Naive B cell (primary cell): ENCODE data around the gene MAGT1. TPM values are rescaled to one million over a fixed set of nuclear protein-coding genes. Genes with fewer than 3 reads are reported as not detected.
"Not testable (repeated sequence)": the region's sequence is repeated elsewhere in the genome, so short reads cannot be mapped to it uniquely, and the experiment has no call there.

Experiments used
- ATAC-seq, 2 donors: fragments of 150-1000 bp; cut with Tn5 transposase; 2 replicates each; pipeline ENCODE4 v1.10.0; 2021; ENCODE audit warnings: low read depth in 2 of 2, mild to moderate bottlenecking in 2 of 2, moderate library complexity in 2 of 2
- DNase-seq: peaks from one replicate; pipeline ENCODE4 v3.0.0; 2022
- H3K27ac Mint-ChIP-seq, 6 donors: one replicate each; pipeline ENCODE4 v1.8.0; 2020 to 2022; ENCODE audit warnings: mild to moderate bottlenecking in 6 of 6, mixed read lengths in 6 of 6, moderate library complexity in 5 of 6, inconsistent platforms in 2 of 6
- H3K27me3 Mint-ChIP-seq, 3 donors: one replicate each; pipeline ENCODE4 v1.8.0; 2021 to 2022; ENCODE audit warnings: mixed read lengths in 3 of 3, mild to moderate bottlenecking in 1 of 3
- H3K36me3 Mint-ChIP-seq, 2 donors: one replicate each; pipeline ENCODE4 v1.8.0; 2020 to 2022; ENCODE audit warnings: mixed read lengths in 2 of 2, inconsistent platforms in 1 of 2, mild to moderate bottlenecking in 1 of 2
- H3K4me1 Mint-ChIP-seq, 3 donors: one replicate each; pipeline ENCODE4 v1.8.0; 2020 to 2022; ENCODE audit warnings: mixed read lengths in 3 of 3, inconsistent platforms in 1 of 3, mild to moderate bottlenecking in 1 of 3, moderate library complexity in 1 of 3
- H3K4me3 Mint-ChIP-seq, 8 donors: one replicate each; pipeline ENCODE4 v1.8.0; 2020 to 2022; ENCODE audit warnings: mild to moderate bottlenecking in 8 of 8, mixed read lengths in 8 of 8, moderate library complexity in 8 of 8, inconsistent platforms in 2 of 8
- H3K9me3 Mint-ChIP-seq, 7 donors: one replicate each; pipeline ENCODE4 v1.8.0; 2020 to 2022; ENCODE audit warnings: mixed read lengths in 7 of 7, mild to moderate bottlenecking in 5 of 7, inconsistent platforms in 2 of 7, moderate library complexity in 1 of 7
- polyA plus RNA-seq, 6 donors: library from polyadenylated mRNA; unstranded; fragments of 300-500 nt; fragmentation: Illumina TruSeq; gene quantifications; one replicate each; pipeline ENCODE4 v1.2.3, GENCODE V29; 2021; ENCODE audit warnings: low read depth in 6 of 6

MAGT1 gene
- polyA plus RNA-seq, result 10 to 100 TPM; 28.0 to 45.2 (median 36.4) TPM

DNA sequence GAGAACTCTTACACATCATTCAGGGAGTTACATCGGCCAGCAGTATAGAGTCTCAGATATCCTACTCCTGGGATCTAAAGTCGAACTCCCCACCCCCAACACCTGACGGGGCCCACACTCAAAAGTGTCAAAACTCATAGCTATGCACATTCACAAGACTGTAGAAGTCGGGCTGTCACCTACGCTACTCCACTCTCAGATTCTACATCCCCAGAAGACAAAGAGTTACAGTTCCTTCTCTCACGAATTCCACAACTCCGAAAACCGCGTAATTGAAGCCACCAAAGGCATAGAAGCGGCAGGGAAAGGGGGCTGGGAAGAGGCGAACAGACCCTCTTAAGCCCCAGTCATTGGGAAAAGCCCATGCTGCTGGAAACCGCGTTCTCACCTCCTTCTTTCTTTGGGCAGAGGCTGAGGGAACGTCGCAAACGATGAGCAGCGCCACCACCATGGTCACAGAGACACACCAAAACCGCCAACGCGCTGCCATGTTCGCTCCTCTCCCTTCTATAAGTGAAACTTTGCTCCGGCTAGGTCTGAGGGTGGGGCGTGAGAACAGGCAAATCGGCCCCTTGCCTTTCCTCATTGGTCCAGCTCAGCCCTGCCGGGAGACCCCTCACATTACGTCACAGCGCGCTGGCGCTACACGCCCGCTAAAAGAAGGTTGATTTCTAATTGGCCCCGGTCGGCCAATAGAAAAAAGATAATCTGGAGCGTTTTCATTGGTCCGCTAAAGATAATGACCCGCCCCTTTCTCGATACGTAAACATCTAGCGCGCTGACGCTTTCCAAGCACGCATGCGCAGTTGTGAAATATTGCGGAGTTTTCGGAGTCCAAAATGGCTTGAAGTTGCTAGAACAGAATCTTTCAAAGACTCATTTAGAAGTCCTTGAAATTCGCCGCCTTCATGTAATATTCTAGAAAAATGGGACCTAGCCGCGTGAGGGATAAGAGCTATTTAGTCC lies at the start of gene MAGT1:
Gene MAGT1, minus strand, starts transcription at position 515 of the 966 bp plus-strand sequence. Its CDS starts 25 bp downstream, at position 490.
- Mint-ChIP-seq H3K27ac (peak within 1 kb of the TSS; percentile 96 to 100 (median 98)), H3K4me3 (peak within 1 kb of the TSS; percentile 93 to 97 (median 96)), H3K27me3 (no peaks in the 10 kb centered on the region), H3K4me1 (peaks cover 4 to 34% (median 9%) of the 10 kb centered on the region in 3 donors), H3K36me3 (no peaks in the 10 kb centered on the region), H3K9me3 (peaks cover 0 to 5% (median 0%) of the 10 kb centered on the region in 7 donors)
- ATAC-seq, result peak; percentile 84 to 87
- DNase-seq, result peak; percentile 89

DNA sequence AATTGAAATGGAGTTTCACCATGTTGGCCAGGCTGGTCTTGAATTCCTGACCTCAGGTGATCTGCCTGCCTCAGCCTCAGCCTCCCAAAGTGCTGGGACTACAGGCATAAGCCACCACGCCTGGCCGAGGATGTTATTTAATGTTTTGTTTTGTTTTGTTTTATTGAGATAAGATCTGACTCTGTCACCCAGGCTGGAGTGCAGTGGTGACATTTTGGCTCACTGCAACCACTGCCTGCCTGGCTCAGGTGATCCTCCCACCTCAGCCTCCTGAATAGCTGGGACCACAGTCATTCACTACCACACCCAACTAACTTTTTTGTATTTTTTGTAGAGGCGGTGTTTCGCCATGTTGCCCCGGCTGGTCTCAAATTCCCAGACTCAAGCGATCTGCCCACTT lies 49.8 kb upstream of the MAGT1 start:
- DNase-seq, H3K27me3 Mint-ChIP-seq, ATAC-seq, H3K9me3 Mint-ChIP-seq, H3K4me1 Mint-ChIP-seq, H3K36me3 Mint-ChIP-seq, H3K27ac Mint-ChIP-seq, H3K4me3 Mint-ChIP-seq: not testable (repeated sequence)

DNA sequence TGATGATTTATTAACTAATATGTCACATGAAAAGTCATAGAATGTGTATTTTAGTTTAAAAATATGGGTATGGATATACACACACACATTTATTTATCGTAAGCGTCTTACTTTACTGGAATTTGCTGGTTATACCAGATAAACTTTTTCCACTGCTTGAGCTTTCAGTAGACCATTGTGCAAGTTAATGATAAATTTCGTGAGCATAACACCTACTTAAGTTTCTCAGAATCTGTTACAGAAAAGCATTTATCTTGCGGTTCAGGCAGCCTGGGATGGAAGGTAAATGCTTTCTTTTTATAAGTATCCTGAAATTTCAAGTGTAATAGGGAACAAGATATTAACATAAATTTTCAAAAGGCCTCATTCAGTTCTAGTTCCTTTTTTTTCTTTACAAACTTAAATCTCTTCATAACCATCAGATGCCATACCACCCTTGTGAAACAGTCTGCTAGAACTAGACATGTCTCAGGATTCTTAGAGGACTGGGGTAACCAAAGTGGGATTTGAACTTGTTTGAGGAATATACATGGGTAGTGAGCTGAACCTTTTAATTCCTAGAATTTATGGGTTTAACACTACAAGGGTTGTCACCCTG lies 42.9 kb upstream of the MAGT1 start:
- H3K9me3 Mint-ChIP-seq, result peaks cover 0 to 3% (median 0%) of the 10 kb centered on the region in 7 donors
- DNase-seq, result no peak

DNA sequence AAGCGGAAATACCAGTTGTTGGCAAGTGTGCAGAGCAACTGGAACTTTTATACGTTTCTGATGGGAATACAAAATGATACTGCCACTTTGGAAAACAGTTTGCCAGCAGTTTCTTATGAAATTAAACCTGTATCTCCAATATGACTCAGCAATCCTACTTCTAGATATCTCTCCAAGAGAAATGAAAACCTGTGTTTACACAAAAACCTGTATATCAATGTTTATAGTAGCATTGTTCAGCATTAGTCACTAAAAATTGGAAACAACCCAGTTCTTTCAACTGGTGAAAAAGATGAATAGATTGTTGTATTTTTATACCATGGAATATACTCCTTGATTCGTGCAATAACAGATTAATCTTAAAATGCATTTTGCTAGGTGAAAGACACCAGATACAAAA lies 42.1 kb upstream of the MAGT1 start:
- ATAC-seq (no peak), DNase-seq (no peak)
- Mint-ChIP-seq H3K4me1 (peaks cover 0 to 2% (median 0%) of the 10 kb centered on the region in 3 donors), H3K4me3 (no peak overlapping the region), H3K9me3 (no peaks in the 10 kb centered on the region), H3K27me3 (no peaks in the 10 kb centered on the region), H3K27ac (no peak overlapping the region), H3K36me3 (no peaks in the 10 kb centered on the region)

More for the DNA sequence above, 42.9 kb upstream of the MAGT1 start:
- Mint-ChIP-seq H3K27ac (no peak overlapping the region), H3K4me3 (no peak overlapping the region), H3K36me3 (no peaks in the 10 kb centered on the region), H3K27me3 (no peaks in the 10 kb centered on the region), H3K4me1 (peaks cover 0 to 10% (median 2%) of the 10 kb centered on the region in 3 donors)
- ATAC-seq, result no peak

DNA sequence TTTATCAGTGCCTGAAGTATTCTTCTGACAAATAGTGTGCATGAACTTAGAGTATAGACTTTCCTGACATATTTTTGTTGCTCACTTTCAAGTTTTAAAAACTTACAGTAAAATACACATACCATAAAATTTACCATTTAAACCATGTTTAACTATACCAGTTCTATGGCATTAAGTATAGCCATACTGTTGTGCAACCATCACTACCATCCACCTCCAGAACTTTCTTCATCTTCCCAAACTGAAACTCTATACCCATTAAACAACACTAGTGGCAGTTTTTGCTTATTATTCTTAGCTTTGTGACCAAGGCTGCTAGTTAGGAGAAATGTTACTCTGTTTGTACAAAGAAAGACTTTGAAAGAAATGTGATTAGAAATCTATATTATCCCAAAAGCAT lies 41.1 kb upstream of the MAGT1 start:
- no peak overlapping the region for H3K4me3 Mint-ChIP-seq
- no peak overlapping the region for H3K27ac Mint-ChIP-seq
- ATAC-seq (no peak), DNase-seq (no peak)
- H3K9me3 Mint-ChIP-seq, result no peaks in the 10 kb centered on the region
- H3K27me3 Mint-ChIP-seq, result no peaks in the 10 kb centered on the region
- no peaks in the 10 kb centered on the region for H3K4me1 Mint-ChIP-seq
- no peaks in the 10 kb centered on the region for H3K36me3 Mint-ChIP-seq

DNA sequence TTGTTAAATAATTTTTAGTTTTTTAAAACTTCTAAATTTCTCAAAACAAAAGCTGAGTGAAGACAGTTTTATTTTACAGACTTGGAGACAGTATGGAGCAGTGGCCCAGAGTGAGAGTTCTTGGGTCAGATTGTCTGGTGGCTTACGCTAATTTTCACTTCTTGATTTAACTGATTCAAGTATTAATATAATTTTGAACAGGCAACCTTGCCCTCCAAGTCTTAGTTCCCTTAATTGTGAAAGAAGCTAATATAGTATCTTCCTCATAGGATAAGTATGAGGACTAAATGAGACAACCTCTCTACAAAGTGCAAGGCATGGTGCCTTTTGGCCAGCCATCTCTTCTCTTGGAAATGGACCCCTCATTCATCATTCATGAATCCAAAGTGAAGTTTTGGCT lies 40.7 kb upstream of the MAGT1 start:
- ATAC-seq, result no peak
- Mint-ChIP-seq H3K27ac (no peak overlapping the region), H3K9me3 (no peaks in the 10 kb centered on the region), H3K4me1 (no peaks in the 10 kb centered on the region), H3K36me3 (no peaks in the 10 kb centered on the region), H3K27me3 (no peaks in the 10 kb centered on the region), H3K4me3 (no peak overlapping the region)
- DNase-seq, result no peak

DNA sequence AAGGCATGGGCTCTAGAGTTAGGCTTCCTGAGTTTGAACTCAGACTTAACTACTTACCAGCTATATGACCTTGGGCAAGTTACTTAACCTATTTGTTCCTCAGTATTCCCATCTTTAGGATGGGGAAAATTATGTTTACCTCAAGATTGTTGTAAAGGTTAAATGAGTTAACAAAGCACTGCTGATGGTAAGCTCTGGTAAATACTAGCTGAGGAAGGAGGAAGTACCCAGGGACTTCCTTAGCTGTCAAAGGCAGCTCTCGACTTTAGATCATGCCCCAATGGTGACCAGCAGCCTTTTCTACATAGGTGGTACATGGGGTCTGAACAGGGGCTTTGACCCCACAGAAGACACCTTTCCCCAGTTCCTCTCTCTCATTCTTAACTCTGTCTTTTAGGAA lies 35.3 kb upstream of the MAGT1 start:
- no peak for DNase-seq
- Mint-ChIP-seq H3K27me3 (no peaks in the 10 kb centered on the region), H3K9me3 (peaks cover 0 to 3% (median 0%) of the 10 kb centered on the region in 7 donors), H3K36me3 (no peaks in the 10 kb centered on the region), H3K4me3 (peak overlapping the region in 1 of 8 donors; percentile 71), H3K27ac (no peak overlapping the region), H3K4me1 (peaks cover 0 to 10% (median 5%) of the 10 kb centered on the region in 3 donors)
- ATAC-seq, result peak in 1 of 2 donors; percentile 57

DNA sequence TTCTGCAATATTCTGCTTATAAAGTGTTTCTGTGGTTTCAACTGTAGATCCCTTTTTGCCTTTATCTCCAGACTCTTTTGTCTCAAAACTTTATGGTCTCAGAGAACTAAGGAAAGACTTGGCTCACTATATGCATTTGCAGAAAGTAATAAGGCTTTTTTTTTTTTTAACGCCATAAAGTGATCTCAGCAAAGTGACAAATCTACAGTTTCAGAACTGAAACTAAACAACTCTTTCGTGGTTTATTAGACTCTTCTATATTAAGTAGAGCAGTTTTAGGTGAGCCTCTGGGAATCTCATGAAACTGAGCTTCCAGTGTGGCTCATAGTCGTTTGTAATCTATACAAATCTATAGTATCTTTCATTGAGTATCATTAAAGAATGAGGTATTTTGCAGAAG lies 30.5 kb upstream of the MAGT1 start:
- ATAC-seq (no peak), DNase-seq (no peak)
- no peaks in the 10 kb centered on the region for H3K36me3 Mint-ChIP-seq
- H3K27me3 Mint-ChIP-seq, result no peaks in the 10 kb centered on the region
- H3K27ac Mint-ChIP-seq, result no peak overlapping the region
- peaks cover 0 to 11% (median 10%) of the 10 kb centered on the region in 3 donors for H3K4me1 Mint-ChIP-seq
- H3K9me3 Mint-ChIP-seq, result peaks cover 0 to 4% (median 0%) of the 10 kb centered on the region in 7 donors
- H3K4me3 Mint-ChIP-seq, result peak overlapping the region in 1 of 8 donors; percentile 3

DNA sequence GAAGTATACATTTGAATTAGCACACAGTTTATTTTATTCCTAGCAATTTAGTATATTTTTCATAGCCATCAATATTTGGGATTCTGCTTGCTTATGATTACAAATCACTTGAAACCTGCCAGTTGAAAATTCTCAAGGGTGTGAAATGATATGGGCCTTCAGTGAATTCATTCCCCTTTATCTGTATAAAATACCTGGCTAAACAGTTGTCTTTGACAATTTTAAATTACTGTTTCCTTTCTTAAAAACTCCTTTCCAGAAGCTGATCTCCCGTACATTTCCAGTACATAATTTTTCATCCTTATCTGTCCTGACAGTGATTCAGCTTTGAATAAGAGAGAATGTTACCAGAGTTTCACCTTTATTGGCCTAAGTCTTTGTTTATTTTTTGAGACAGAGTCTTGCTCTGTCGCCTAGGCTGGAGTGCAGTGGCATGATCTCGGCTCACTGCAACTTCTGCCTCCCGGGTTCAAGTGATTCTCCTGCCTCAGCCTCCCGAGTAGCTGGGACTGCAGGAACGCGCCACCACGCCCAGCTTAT lies 29.2 kb upstream of the MAGT1 start:
- Mint-ChIP-seq H3K4me3 (no peak overlapping the region), H3K27ac (no peak overlapping the region), H3K4me1 (peaks cover 0 to 16% (median 7%) of the 10 kb centered on the region in 3 donors), H3K9me3 (peaks cover 0 to 4% (median 0%) of the 10 kb centered on the region in 7 donors), H3K27me3 (no peaks in the 10 kb centered on the region), H3K36me3 (no peaks in the 10 kb centered on the region)
- no peak for DNase-seq
- ATAC-seq, result no peak

DNA sequence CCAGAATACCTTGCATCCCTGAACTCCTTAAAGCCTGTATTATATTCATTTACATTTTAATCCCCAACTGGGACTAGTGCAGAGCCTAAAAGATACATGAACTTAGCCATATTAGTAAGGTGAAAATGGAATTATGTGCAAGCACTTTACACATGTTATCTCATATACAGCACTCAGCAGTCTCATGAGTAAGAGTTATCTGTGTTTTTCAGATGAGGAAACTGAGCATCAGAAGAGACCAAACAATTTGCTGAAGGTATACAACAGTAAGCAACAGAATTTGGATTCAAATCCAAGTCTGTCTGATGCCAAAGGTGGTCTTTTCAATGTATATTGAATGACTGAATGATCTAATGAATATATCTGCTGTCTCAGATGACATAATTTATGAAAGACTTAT lies 27.6 kb upstream of the MAGT1 start:
- H3K36me3 Mint-ChIP-seq, result no peaks in the 10 kb centered on the region
- H3K27me3 Mint-ChIP-seq, result no peaks in the 10 kb centered on the region
- peaks cover 0 to 4% (median 0%) of the 10 kb centered on the region in 7 donors for H3K9me3 Mint-ChIP-seq
- ATAC-seq (no peak), DNase-seq (no peak)
- H3K27ac Mint-ChIP-seq, result no peak overlapping the region
- H3K4me1 Mint-ChIP-seq, result peaks cover 4 to 19% (median 15%) of the 10 kb centered on the region in 3 donors
- H3K4me3 Mint-ChIP-seq, result no peak overlapping the region

DNA sequence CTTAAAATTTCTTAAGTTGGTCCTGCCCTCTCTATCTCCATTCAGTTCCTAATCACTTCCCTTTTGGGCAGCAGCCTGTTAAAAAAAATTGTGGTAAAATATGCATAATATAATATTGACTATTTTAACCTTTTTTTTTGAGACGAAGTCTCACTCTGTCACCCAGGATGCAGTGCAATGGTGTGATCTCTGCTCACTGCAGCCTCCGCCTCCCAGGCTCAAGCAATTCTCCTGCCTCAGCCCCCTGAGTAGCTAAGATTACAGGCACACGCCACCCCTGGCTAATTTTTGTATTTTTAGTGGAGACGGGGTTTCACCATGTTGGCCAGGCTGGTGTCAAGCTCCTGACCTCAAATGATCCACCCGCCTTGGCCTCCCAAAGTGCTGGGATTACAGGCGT lies 24.1 kb upstream of the MAGT1 start:
- H3K27me3 Mint-ChIP-seq, ATAC-seq: not testable (repeated sequence)

DNA sequence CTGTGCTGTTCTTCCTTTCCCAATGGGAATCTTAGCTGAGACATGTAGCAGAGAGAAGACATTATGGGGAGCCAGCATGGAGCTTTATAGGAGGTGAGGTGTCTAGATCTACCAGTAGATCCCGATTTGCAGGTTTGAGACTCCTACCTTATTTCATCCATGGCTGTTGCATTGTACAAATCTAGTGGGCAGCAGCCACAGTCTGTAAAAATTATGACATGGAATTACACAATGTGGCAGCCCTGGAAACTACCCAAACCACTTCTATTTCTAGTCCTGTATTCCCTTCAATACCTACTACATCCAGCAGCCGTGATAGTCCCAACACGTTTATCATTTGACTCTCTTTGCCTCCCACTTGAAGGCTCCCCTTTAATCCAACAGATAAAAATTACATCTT lies 23.3 kb upstream of the MAGT1 start:
- no peaks in the 10 kb centered on the region for H3K36me3 Mint-ChIP-seq
- peaks cover 14 to 29% (median 27%) of the 10 kb centered on the region in 3 donors for H3K4me1 Mint-ChIP-seq
- H3K4me3 Mint-ChIP-seq, result no peak overlapping the region
- H3K27me3 Mint-ChIP-seq, result no peaks in the 10 kb centered on the region
- ATAC-seq (no peak), DNase-seq (no peak)
- no peak overlapping the region for H3K27ac Mint-ChIP-seq
- H3K9me3 Mint-ChIP-seq, result peaks cover 0 to 4% (median 0%) of the 10 kb centered on the region in 7 donors

More for the DNA sequence above, 24.1 kb upstream of the MAGT1 start:
- Mint-ChIP-seq H3K27ac (peak overlapping the region in 3 of 6 donors; percentile 47 to 70 (median 54)), H3K4me1 (peaks cover 14 to 29% (median 27%) of the 10 kb centered on the region in 3 donors), H3K4me3 (peak overlapping the region in 3 of 8 donors; percentile 15 to 39 (median 16))
- H3K9me3 Mint-ChIP-seq, DNase-seq, H3K36me3 Mint-ChIP-seq: not testable (repeated sequence)

DNA sequence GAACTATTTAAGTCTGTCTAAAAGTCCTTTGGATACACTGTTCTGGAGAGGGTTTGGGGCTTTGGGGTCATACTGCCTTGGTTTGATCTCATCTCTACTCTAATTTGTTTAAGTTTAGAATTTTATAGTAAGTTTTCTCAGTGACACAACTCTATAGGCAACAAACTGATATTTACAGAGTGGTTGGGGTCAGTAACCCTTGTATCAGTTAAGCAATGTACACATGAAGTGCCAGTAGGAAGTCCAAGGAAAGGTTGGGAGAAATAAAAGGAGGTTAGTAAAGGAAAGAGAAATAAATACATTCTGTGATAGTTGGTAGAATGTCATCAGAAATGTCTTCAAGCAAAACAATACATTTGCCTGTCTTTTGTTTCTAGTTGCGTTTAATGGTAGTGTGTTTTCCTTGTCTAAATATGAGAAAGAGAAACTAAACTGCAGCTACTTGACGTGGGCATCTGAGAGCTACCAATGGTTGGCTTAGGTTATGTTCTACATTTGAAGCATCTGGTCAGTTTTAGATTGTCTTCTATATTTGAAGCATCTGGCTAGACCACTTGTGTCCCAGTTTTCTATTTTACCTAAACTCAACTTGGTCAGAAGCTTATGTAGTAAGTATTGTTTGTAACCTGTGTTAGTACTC lies 22.2 kb upstream of the MAGT1 start:
- peak overlapping the region in 4 of 6 donors; percentile 40 to 74 (median 45) for H3K27ac Mint-ChIP-seq

More for the DNA sequence above, 22.2 kb upstream of the MAGT1 start:
- Mint-ChIP-seq H3K4me3 (peak overlapping the region; percentile 35 to 73 (median 60)), H3K36me3 (no peaks in the 10 kb centered on the region), H3K9me3 (peaks cover 0 to 4% (median 0%) of the 10 kb centered on the region in 7 donors), H3K4me1 (peaks cover 14 to 36% (median 23%) of the 10 kb centered on the region in 3 donors), H3K27me3 (no peaks in the 10 kb centered on the region)
- ATAC-seq (no peak), DNase-seq (no peak)
